WTC11 (cell line): ENCODE measurements around the gene SLC11A2. TPM values are rescaled to one million over a fixed set of nuclear protein-coding genes. Genes with fewer than 3 reads are reported as not detected.

ENCODE experiments used
- ATAC-seq: fragments of 200-7000 bp; cut with Tn5 transposase; 2 replicates; pipeline ENCODE4 v1.10.0; 2021; ENCODE audit warnings: mild to moderate bottlenecking, moderate library complexity
- CTCF ChIA-PET: fragments of 300-600 bp; sonication (Branson Sonifier 250); formaldehyde crosslinking; loops from one replicate; lab custom pipeline; 2021; ENCODE audit warnings: antibody characterized with exemption; lab: Charles Lee
- POLR2A ChIA-PET: fragments of 350-600 bp; sonication (Branson Sonifier 250); formaldehyde crosslinking; loops from one replicate; lab custom pipeline; 2021; ENCODE audit warnings: antibody characterized with exemption; lab: Charles Lee
- DNase-seq: peaks from one replicate; pipeline ENCODE4 v3.0.0; 2021; ENCODE audit warnings: low spot score
- H3K27ac Mint-ChIP-seq: 2 replicates; pipeline ENCODE4 v1.8.0; 2021; ENCODE audit warnings: mixed read lengths
- H3K27me3 Mint-ChIP-seq: 2 replicates; pipeline ENCODE4 v1.8.0; 2021; ENCODE audit warnings: low read depth, mild to moderate bottlenecking, moderate library complexity, mixed read lengths
- H3K36me3 Mint-ChIP-seq: 2 replicates; pipeline ENCODE4 v1.8.0; 2021; ENCODE audit warnings: mixed read lengths
- H3K4me1 Mint-ChIP-seq: 2 replicates; pipeline ENCODE4 v1.8.0; 2022; ENCODE audit warnings: mixed read lengths
- H3K4me3 Mint-ChIP-seq: 2 replicates; pipeline ENCODE4 v1.8.0; 2021; ENCODE audit warnings: mild to moderate bottlenecking, moderate library complexity, mixed read lengths
- H3K9me3 Mint-ChIP-seq: 2 replicates; pipeline ENCODE4 v1.8.0; 2021; ENCODE audit warnings: mixed read lengths
- ARID4B ChIP-seq: sonication (generic); formaldehyde crosslinking; IDR thresholded peaks from 2 replicates; pipeline ENCODE4 v1.8.0; 2023; ENCODE audit warnings: missing genetic modification reagents, mild to moderate bottlenecking, borderline replicate concordance
- ATF1 ChIP-seq: sonication (generic); formaldehyde crosslinking; IDR thresholded peaks from 2 replicates; pipeline ENCODE4 v1.8.1; 2023; ENCODE audit warnings: mild to moderate bottlenecking, moderate library complexity, missing genetic modification reagents
- ATF3 ChIP-seq: sonication (generic); formaldehyde crosslinking; conservative IDR thresholded peaks from 2 replicates; pipeline ENCODE4 v1.8.1; 2022; ENCODE audit warnings: mild to moderate bottlenecking, missing genetic modification reagents
- CBFB ChIP-seq: sonication (generic); formaldehyde crosslinking; IDR thresholded peaks from 2 replicates; pipeline ENCODE4 v1.8.1; 2022; ENCODE audit warnings: mild to moderate bottlenecking, low read depth, missing genetic modification reagents
- CREB1 ChIP-seq: sonication (generic); formaldehyde crosslinking; IDR thresholded peaks from 2 replicates; pipeline ENCODE4 v1.8.0; 2023; ENCODE audit warnings: mild to moderate bottlenecking, missing genetic modification reagents
- CREM ChIP-seq: sonication (generic); formaldehyde crosslinking; IDR thresholded peaks from 2 replicates; pipeline ENCODE4 v1.8.1; 2022; ENCODE audit warnings: mild to moderate bottlenecking, missing genetic modification reagents, moderate library complexity
- ERG ChIP-seq: fragments of 250-450 bp; sonication (Bioruptor Pico); IDR thresholded peaks from 2 replicates; pipeline ENCODE4 v1.8.0; 2021; ENCODE audit warnings: mild to moderate bottlenecking
- ESRRA ChIP-seq: sonication (generic); formaldehyde crosslinking; IDR thresholded peaks from 2 replicates; pipeline ENCODE4 v1.8.1; 2022; ENCODE audit warnings: mild to moderate bottlenecking, missing genetic modification reagents, borderline replicate concordance
- FOXP1 ChIP-seq: sonication (generic); formaldehyde crosslinking; IDR thresholded peaks from 2 replicates; pipeline ENCODE4 v1.8.0; 2022; ENCODE audit warnings: missing genetic modification reagents, mild to moderate bottlenecking, moderate library complexity, borderline replicate concordance
- GRHL2 ChIP-seq: fragments of 250-450 bp; sonication (Bioruptor Pico); IDR thresholded peaks from 2 replicates; pipeline ENCODE4 v1.8.0; 2022; ENCODE audit warnings: mild to moderate bottlenecking, moderate library complexity; ENCODE audit not compliant: insufficient replicate concordance, severe bottlenecking
- IRF2 ChIP-seq: sonication (generic); formaldehyde crosslinking; IDR thresholded peaks from 2 replicates; pipeline ENCODE4 v1.8.0; 2022; ENCODE audit warnings: low read depth, missing genetic modification reagents, borderline replicate concordance
- JAZF1 ChIP-seq: fragments of 250-450 bp; sonication (Bioruptor Pico); IDR thresholded peaks from 2 replicates; pipeline ENCODE4 v1.9.0; 2021; ENCODE audit warnings: moderate library complexity, mild to moderate bottlenecking, inconsistent platforms
- KAT7 ChIP-seq: sonication (generic); formaldehyde crosslinking; IDR thresholded peaks from 2 replicates; pipeline ENCODE4 v1.8.1; 2023; ENCODE audit warnings: missing genetic modification reagents, mild to moderate bottlenecking, borderline replicate concordance
- MAX ChIP-seq: sonication (generic); formaldehyde crosslinking; IDR thresholded peaks from 2 replicates; pipeline ENCODE4 v1.8.0; 2022; ENCODE audit warnings: mild to moderate bottlenecking, missing genetic modification reagents
- NFE2L1 ChIP-seq: sonication (generic); formaldehyde crosslinking; IDR thresholded peaks from 2 replicates; pipeline ENCODE4 v1.8.1; 2023; ENCODE audit warnings: missing genetic modification reagents
- OVOL2 ChIP-seq: fragments of 250-450 bp; sonication (Bioruptor Pico); IDR thresholded peaks from 2 replicates; pipeline ENCODE4 v1.9.0; 2021; ENCODE audit warnings: mild to moderate bottlenecking, borderline replicate concordance
- PRRX2 ChIP-seq: fragments of 250-450 bp; sonication (Bioruptor Pico); IDR thresholded peaks from 2 replicates; pipeline ENCODE4 v1.8.0; 2021; ENCODE audit warnings: mild to moderate bottlenecking
- TCF7 ChIP-seq: sonication (generic); formaldehyde crosslinking; IDR thresholded peaks from 2 replicates; pipeline ENCODE4 v1.8.0; 2022; ENCODE audit warnings: mild to moderate bottlenecking, low read depth, missing genetic modification reagents, moderate library complexity
- TP53 ChIP-seq: sonication (generic); formaldehyde crosslinking; IDR thresholded peaks from 2 replicates; pipeline ENCODE4 v1.8.1; 2023; ENCODE audit warnings: mild to moderate bottlenecking, missing genetic modification reagents
- USF2 ChIP-seq: sonication (generic); formaldehyde crosslinking; IDR thresholded peaks from 2 replicates; pipeline ENCODE4 v1.8.1; 2023; ENCODE audit warnings: mild to moderate bottlenecking, missing genetic modification reagents, moderate library complexity
- ZNF121 ChIP-seq: sonication (generic); formaldehyde crosslinking; IDR thresholded peaks from 2 replicates; pipeline ENCODE4 v1.8.0; 2023; ENCODE audit warnings: missing genetic modification reagents
- ZNF396 ChIP-seq: fragments of 250-450 bp; sonication (Bioruptor Pico); IDR thresholded peaks from 2 replicates; pipeline ENCODE4 v1.8.0; 2021; ENCODE audit warnings: mild to moderate bottlenecking, moderate library complexity, borderline replicate concordance
- ZNF671 ChIP-seq: fragments of 250-450 bp; sonication (Bioruptor Pico); IDR thresholded peaks from 2 replicates; pipeline ENCODE4 v1.8.0; 2021; ENCODE audit warnings: mild to moderate bottlenecking
- total RNA-seq: library from RNA; stranded (reverse); gene quantifications from 3 replicates; pipeline ENCODE4 v1.2.3, GENCODE V29; 2021
- TF ChIP-seq, protein P1 (sequence below): fragments of 200-600 bp; IDR thresholded peaks from 2 replicates; pipeline ENCODE4 v1.8.0; 2022; ENCODE audit warnings: antibody characterized with exemption
- TF ChIP-seq, protein P2 (sequence below): sonication (generic); formaldehyde crosslinking; IDR thresholded peaks from 2 replicates; pipeline ENCODE4 v1.8.1; 2023; ENCODE audit warnings: mild to moderate bottlenecking, missing genetic modification reagents
- TF ChIP-seq, protein P3 (sequence below): sonication (generic); formaldehyde crosslinking; IDR thresholded peaks from 2 replicates; pipeline ENCODE4 v1.8.1; 2023; ENCODE audit warnings: mild to moderate bottlenecking, moderate library complexity, missing genetic modification reagents

The SLC11A2 gene
- total RNA-seq, 1 experiment from 2014 or later: 58.0 TPM

GRCh38 chr12:51020448-51021182 is 5.6 kb downstream of the SLC11A2 start:
- Mint-ChIP-seq H3K9me3 (no peaks in the 10 kb centered on the region), H3K27ac (no peak overlapping the region)
- no peak for ATAC-seq

GRCh38 chr12:51019927-51020326 is 6.3 kb downstream of the SLC11A2 start:
- Mint-ChIP-seq H3K4me3 (no peak overlapping the region), H3K36me3 (no peaks in the 10 kb centered on the region), H3K9me3 (no peaks in the 10 kb centered on the region), H3K27ac (no peak overlapping the region), H3K27me3 (no peaks in the 10 kb centered on the region), H3K4me1 (peaks cover 18% of the 10 kb centered on the region)
- ChIA-PET POLR2A (no interaction called here), CTCF (no interaction called here)
- no peak for DNase-seq
- ATAC-seq: no peak
- TF ChIP-seq ZNF121 (CRISPR knock-in tag) (no peak), KAT7 (CRISPR knock-in tag) (no peak), ESRRA (no peak), ERG (CRISPR knock-in tag) (no peak), TCF7 (CRISPR knock-in tag) (no peak), CREM (no peak), CREB1 (CRISPR knock-in tag) (no peak), IRF2 (CRISPR knock-in tag) (no peak), ARID4B (no peak)
- TF ChIP-seq, protein P1, sequence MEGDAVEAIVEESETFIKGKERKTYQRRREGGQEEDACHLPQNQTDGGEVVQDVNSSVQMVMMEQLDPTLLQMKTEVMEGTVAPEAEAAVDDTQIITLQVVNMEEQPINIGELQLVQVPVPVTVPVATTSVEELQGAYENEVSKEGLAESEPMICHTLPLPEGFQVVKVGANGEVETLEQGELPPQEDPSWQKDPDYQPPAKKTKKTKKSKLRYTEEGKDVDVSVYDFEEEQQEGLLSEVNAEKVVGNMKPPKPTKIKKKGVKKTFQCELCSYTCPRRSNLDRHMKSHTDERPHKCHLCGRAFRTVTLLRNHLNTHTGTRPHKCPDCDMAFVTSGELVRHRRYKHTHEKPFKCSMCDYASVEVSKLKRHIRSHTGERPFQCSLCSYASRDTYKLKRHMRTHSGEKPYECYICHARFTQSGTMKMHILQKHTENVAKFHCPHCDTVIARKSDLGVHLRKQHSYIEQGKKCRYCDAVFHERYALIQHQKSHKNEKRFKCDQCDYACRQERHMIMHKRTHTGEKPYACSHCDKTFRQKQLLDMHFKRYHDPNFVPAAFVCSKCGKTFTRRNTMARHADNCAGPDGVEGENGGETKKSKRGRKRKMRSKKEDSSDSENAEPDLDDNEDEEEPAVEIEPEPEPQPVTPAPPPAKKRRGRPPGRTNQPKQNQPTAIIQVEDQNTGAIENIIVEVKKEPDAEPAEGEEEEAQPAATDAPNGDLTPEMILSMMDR: no peak

More at GRCh38 chr12:51020448-51021182, 5.6 kb downstream of the SLC11A2 start:
- ChIA-PET POLR2A (interaction anchor here (2.0 kb wide), 1 partner anchor 17 kb away, joined by 6 read pairs; no protein-coding TSS in a partner anchor), CTCF (no interaction called here)
- Mint-ChIP-seq H3K4me3 (no peak overlapping the region), H3K27me3 (no peaks in the 10 kb centered on the region), H3K4me1 (peaks cover 25% of the 10 kb centered on the region), H3K36me3 (no peaks in the 10 kb centered on the region)
- DNase-seq: no peak
- TF ChIP-seq, protein P2, sequence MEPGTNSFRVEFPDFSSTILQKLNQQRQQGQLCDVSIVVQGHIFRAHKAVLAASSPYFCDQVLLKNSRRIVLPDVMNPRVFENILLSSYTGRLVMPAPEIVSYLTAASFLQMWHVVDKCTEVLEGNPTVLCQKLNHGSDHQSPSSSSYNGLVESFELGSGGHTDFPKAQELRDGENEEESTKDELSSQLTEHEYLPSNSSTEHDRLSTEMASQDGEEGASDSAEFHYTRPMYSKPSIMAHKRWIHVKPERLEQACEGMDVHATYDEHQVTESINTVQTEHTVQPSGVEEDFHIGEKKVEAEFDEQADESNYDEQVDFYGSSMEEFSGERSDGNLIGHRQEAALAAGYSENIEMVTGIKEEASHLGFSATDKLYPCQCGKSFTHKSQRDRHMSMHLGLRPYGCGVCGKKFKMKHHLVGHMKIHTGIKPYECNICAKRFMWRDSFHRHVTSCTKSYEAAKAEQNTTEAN (CRISPR knock-in tag): no peak
- TF ChIP-seq CREB1 (CRISPR knock-in tag) (no peak), OVOL2 (no peak), TP53 (no peak), TCF7 (CRISPR knock-in tag) (no peak), PRRX2 (CRISPR knock-in tag) (no peak), ATF1 (no peak), ZNF671 (CRISPR knock-in tag) (no peak), JAZF1 (no peak), NFE2L1 (CRISPR knock-in tag) (no peak), MAX (no peak), CBFB (CRISPR knock-in tag) (no peak), ZNF396 (CRISPR knock-in tag) (no peak), ZNF121 (CRISPR knock-in tag) (no peak), ESRRA (no peak), GRHL2 (CRISPR knock-in tag) (no peak), ATF3 (no peak), FOXP1 (CRISPR knock-in tag) (no peak), USF2 (no peak)
- TF ChIP-seq, protein P3, sequence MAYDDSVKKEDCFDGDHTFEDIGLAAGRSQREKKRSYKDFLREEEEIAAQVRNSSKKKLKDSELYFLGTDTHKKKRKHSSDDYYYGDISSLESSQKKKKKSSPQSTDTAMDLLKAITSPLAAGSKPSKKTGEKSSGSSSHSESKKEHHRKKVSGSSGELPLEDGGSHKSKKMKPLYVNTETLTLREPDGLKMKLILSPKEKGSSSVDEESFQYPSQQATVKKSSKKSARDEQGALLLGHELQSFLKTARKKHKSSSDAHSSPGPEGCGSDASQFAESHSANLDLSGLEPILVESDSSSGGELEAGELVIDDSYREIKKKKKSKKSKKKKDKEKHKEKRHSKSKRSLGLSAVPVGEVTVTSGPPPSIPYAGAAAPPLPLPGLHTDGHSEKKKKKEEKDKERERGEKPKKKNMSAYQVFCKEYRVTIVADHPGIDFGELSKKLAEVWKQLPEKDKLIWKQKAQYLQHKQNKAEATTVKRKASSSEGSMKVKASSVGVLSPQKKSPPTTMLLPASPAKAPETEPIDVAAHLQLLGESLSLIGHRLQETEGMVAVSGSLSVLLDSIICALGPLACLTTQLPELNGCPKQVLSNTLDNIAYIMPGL (CRISPR knock-in tag): no peak
